ELR (cell line): ENCODE data around the gene HOPX.
"Not testable (repeated sequence)": the region's sequence is repeated elsewhere in the genome, so short reads cannot be mapped to it uniquely, and the experiment has no call there.

Experiments used
- DNase-seq: peaks from one replicate; pipeline ENCODE4 v3.0.0-alpha.2; 2015; ENCODE audit warnings: low read depth

HOPX gene, protein sequence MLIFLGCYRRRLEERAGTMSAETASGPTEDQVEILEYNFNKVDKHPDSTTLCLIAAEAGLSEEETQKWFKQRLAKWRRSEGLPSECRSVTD

GRCh38 chr4:56681158-56681852 is at the start of gene HOPX:
TSS of gene HOPX (minus strand) at chr4:56681296. CDS start at chr4:56657816, 23,480 bp downstream.
- DNase-seq, result no peak

- no peak for DNase-seq
These were observed 49.0 kb upstream of the HOPX start for GRCh38 chr4:56730097-56730496.

GRCh38 chr4:56728512-56728911 is 47.4 kb upstream of the HOPX start:
- peak; percentile 51 for DNase-seq

DNA sequence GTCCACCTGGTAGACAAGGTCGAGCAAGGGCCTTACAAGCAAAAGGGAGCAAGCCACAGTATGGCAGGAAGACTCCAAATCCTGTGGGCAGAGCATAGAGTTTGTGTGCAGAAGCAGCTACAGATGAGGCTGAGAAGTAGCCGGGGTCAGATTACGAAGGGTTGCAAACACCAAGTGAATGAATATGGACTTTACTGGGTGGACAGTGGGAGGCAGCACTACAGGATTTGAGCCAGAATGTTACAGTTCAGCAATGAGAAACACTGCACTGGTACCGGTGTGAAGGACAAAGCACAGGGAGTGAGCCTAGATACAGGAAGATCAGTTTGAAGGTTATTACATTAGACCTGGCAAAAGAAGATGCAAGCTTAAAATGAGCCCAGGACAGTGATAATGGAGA is 46.1 kb upstream of the HOPX start:
- DNase-seq, result no peak

GRCh38 chr4:56726593-56726992 is 45.5 kb upstream of the HOPX start:
- DNase-seq, result not testable (repeated sequence)

GRCh38 chr4:56723659-56724230 is 42.6 kb upstream of the HOPX start:
- no peak for DNase-seq

DNA sequence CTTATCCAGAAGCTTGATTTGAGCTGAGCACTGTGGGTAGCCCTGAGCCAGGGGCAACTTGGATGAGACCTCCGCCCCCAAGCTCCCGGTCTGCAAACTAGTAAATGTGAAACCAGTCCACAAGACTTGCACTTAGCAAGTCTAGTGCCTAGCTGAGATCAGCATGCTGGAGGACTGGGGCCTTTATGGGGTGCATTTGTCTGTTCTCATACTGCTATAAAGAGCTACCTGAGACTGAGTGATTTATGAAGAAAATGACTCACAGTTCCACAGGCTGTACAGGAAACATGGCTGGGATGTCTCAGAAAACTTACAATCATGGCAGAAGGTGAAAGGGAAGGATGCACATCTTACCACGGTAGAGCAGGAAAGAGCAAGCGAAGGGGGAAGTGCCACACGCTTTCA is 42.1 kb upstream of the HOPX start:
- DNase-seq, result no peak

- DNase-seq, result no peak
These were observed 27.1 kb upstream of the HOPX start for GRCh38 chr4:56708146-56708545.

DNA sequence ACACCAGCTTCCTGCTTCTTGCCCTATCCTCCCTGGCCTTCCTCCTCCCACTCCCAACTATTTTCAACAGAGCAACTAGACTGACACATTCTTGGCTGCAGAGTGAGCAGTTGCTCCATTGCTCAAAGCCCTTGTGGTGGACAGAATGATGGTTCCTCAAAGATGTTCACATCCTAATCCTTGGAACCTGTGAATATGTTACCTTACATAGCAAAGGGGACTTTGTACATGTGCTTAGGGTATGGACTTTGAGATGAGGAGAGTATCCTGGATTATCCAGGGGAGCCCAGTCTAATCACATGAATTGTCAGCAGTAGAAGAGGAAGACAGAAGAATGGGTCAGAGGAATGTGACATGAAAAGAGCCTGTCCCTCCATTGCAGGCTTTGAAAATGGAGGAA is 24.9 kb upstream of the HOPX start:
- no peak for DNase-seq

- DNase-seq, result no peak
These were observed 24.2 kb upstream of the HOPX start for GRCh38 chr4:56705334-56705733.

- DNase-seq, result peak; percentile 12
These were observed 23.2 kb upstream of the HOPX start for GRCh38 chr4:56704089-56704871.

DNA sequence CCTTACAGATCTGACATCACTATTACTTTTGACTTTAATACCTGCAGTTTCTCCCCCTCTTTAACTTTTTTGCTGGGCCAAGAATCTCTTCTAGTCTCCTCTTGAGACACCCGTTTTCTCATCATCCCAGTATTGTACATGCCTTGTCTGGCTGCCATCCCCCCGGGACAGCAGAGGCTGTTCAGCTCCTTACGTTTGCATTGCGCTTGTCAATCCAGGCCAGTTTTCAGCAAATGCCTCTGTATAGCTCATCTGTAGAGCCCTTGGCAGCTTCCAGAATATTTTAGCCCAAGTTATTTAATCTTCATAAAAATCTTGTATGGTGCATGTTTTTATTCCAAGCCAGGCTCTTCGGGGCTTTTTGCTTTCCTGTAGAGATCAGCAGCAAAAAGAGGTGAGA is 22.3 kb upstream of the HOPX start:
- no peak for DNase-seq

- no peak for DNase-seq
These were observed 20.5 kb upstream of the HOPX start for GRCh38 chr4:56701644-56702043.

DNA sequence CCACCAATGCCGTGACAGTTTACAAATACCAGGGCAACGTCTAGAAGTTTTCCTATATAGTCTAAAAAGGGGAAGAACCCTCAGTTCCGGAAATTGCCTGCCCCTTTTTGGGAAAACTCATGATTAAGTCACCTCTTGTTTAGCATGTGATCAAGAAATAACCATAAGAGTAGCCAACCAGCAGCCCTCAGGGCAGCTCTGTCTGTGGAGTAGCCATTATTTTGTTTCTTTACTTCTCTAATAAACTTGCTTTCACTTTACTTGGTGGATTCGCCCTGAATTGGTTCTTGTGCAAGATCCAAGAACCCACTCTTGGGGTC is 20.0 kb upstream of the HOPX start:
- DNase-seq, result no peak

GRCh38 chr4:56699537-56700105 is 18.5 kb upstream of the HOPX start:
- no peak for DNase-seq

DNA sequence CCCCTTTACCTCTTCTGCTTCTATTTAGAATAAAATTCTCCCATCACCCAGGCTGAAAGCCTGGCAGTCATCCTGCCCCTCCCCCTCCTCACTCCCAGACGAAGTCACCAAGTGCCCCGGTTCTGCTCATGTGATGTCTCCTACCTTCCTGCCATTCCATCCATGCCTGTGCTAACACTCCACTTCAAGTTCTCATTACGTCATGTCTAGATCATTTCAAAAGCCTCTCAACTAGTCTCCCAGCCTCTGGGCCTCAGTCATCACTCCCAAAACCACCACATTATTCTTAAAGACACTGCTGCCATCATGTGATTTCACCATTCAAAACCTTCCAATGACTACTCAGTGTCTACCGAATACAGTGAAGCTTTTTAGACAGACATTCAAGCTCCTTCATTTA is 17.2 kb upstream of the HOPX start:
- DNase-seq, result no peak

DNA sequence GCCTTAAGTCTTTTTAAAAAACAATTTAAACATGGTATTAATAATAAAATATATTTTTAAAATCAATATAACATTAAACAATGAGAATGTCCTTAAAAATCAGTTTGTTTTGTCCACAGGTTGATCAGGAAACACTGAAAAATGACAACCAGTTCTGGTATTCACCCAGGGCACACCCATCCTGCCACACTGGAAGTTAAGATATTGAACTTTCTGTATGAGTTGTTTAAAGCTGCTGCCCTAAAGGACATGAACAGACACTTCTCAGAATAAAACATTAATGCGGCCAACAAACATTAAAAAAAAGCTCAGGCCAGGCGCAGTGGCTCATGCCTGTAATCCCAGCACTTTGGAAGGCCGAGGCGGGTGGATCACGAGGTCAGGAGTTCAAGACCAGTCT is 15.0 kb upstream of the HOPX start:
- no peak for DNase-seq

DNA sequence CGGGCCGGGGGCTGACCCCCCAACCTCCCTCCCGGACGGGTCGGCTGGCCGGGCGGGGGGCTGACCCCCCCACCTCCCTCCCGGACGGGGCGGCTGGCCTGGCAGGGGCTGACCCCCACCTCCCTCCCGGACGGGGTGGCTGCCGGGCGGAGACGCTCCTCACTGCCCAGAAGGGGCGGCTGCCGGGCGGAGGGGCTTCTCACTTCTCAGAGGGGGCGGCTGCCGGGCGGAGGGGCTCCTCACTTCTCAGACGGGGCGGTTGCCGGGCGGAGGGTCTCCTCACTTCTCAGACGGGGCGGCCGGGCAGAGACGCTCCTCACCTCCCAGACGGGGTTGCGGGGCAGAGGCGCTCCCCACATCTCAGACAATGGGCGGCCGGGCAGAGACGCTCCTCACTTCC is 12.4 kb upstream of the HOPX start:
- not testable (repeated sequence) for DNase-seq

- no peak for DNase-seq
These were observed 11.5 kb upstream of the HOPX start for GRCh38 chr4:56692576-56692975.

- no peak for DNase-seq
These were observed 10.3 kb upstream of the HOPX start for GRCh38 chr4:56691425-56691824.

DNA sequence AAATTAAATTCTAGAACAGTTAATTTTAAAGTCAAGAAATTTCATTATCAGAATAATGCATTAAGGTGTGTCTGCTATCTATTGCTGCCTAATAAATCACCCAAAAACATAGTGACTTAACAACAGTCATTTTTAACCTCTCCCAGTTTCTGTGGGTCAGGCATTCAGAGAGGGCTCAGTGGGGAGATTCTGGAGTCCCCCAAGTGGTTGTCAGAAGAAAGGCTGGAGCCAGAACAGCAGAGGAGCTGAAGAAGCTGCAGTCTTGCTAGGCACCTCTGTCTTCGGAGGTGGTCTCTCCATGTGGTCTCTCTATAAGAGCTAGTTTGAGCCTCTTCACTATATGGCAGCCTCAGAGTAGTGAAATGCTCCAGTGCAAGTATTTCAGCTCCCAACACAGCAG is 9.3 kb upstream of the HOPX start:
- DNase-seq, result peak; percentile 15

GRCh38 chr4:56689201-56689969 is 8.3 kb upstream of the HOPX start:
- no peak for DNase-seq
